ENCODE results near the gene LCE1E. TPM values are rescaled to one million over a fixed set of nuclear protein-coding genes. Genes with fewer than 3 reads are reported as not detected.

Gene LCE1E
- total RNA-seq, 1 donor from 2014 or later, result not detected

- DNase-seq (ENCODE audit: low spot score) (no peak), ATAC-seq (no peak)
- intact Hi-C loops (cut with DNase I), result no loop called here
These were observed 11.2 kb upstream of the LCE1E start, which contains the start of gene LCE1F for GRCh38 chr1:152774875-152775274. Gene LCE1F (plus strand): TSS chr1:152775140. CDS start chr1:152776372, 1,232 bp downstream.

- ATAC-seq (no peak), DNase-seq (ENCODE audit: low spot score) (no peak)
- intact Hi-C loops (cut with DNase I), result no loop called here
These were observed 9.7 kb upstream of the LCE1E start for GRCh38 chr1:152776361-152776760.

- ATAC-seq (no peak), DNase-seq (ENCODE audit: low spot score) (no peak)
- intact Hi-C loops (cut with DNase I), result no loop called here
These were observed 8.4 kb upstream of the LCE1E start for GRCh38 chr1:152777510-152778137.

GRCh38 chr1:152783095-152783494 is 3.0 kb upstream of the LCE1E start:
- ATAC-seq, result no peak
- intact Hi-C loops (cut with DNase I), result no loop called here
- DNase-seq (ENCODE audit: low spot score), result no peak

- ATAC-seq (no peak), DNase-seq (ENCODE audit: low spot score) (no peak)
- intact Hi-C loops (cut with DNase I), result no loop called here
These were observed 9.6 kb downstream of the LCE1E start for GRCh38 chr1:152795686-152796085.

- intact Hi-C loops (cut with DNase I), result no loop called here
- ATAC-seq (no peak), DNase-seq (ENCODE audit: low spot score) (no peak)
These were observed 10.4 kb downstream of the LCE1E start, which contains the start of gene LCE1D for GRCh38 chr1:152796421-152796820. Gene LCE1D (plus strand): TSS chr1:152796721. CDS start chr1:152797795, 1,074 bp downstream.

GRCh38 chr1:152801333-152801732 is 15.3 kb downstream of the LCE1E start:
- intact Hi-C loops (cut with DNase I), result no loop called here
- ATAC-seq (no peak), DNase-seq (ENCODE audit: low spot score) (no peak)

GRCh38 chr1:152806576-152806975 is 20.5 kb downstream of the LCE1E start, which contains the start of gene LCE1C:
Gene LCE1C (minus strand): TSS chr1:152806651. CDS start chr1:152805478, 1,173 bp downstream.
- DNase-seq (ENCODE audit: low spot score), result no peak
- ATAC-seq, result no peak
- intact Hi-C loops (cut with DNase I), result no loop called here

GRCh38 chr1:152811050-152811449 is 25.0 kb downstream of the LCE1E start:
- DNase-seq (ENCODE audit: low spot score) (no peak), ATAC-seq (no peak)
- intact Hi-C loops (cut with DNase I), result no loop called here

GRCh38 chr1:152811671-152812070 is 25.6 kb downstream of the LCE1E start, which contains the start of gene LCE1B:
Gene LCE1B (plus strand): TSS chr1:152811971. CDS start chr1:152812447, 476 bp downstream.
- intact Hi-C loops (cut with DNase I), result no loop called here
- no peak for DNase-seq (ENCODE audit: low spot score)
- no peak for ATAC-seq

GRCh38 chr1:152817309-152817708 is 31.3 kb downstream of the LCE1E start:
- ATAC-seq (no peak), DNase-seq (ENCODE audit: low spot score) (no peak)
- intact Hi-C loops (cut with DNase I), result no loop called here

- DNase-seq (ENCODE audit: low spot score) (no peak), ATAC-seq (no peak)
- intact Hi-C loops (cut with DNase I), result no loop called here
These were observed 37.2 kb downstream of the LCE1E start for GRCh38 chr1:152823294-152823693.

GRCh38 chr1:152824964-152825363 is 38.9 kb downstream of the LCE1E start:
- ATAC-seq, result no peak
- intact Hi-C loops (cut with DNase I), result no loop called here

GRCh38 chr1:152827173-152827572 is 41.1 kb downstream of the LCE1E start, which contains the start of gene LCE1A:
Gene LCE1A (plus strand): TSS chr1:152827473. CDS start chr1:152827473, 0 bp downstream.
- intact Hi-C loops (cut with DNase I), result no loop called here
- DNase-seq (ENCODE audit: low spot score), result no peak
- no peak for ATAC-seq

More at GRCh38 chr1:152824964-152825363, 38.9 kb downstream of the LCE1E start:
- DNase-seq (ENCODE audit: low spot score), result no peak

GRCh38 chr1:152836870-152837269 is 50.8 kb downstream of the LCE1E start:
- DNase-seq (ENCODE audit: low spot score), result no peak
- intact Hi-C loops (cut with DNase I), result no loop called here
- no peak for ATAC-seq

Other genes with a start within 250 kb of the LCE1E start
- not detected for gene LCE3E, start 219.5 kb upstream of the LCE1E start, total RNA-seq
- not detected for gene LCE3D, start 205.7 kb upstream of the LCE1E start, total RNA-seq
- gene LCE3C, start 186.0 kb upstream of the LCE1E start, total RNA-seq, result not detected
- gene LCE3B, start 172.4 kb upstream of the LCE1E start, total RNA-seq, result not detected
- gene LCE3A, start 163.2 kb upstream of the LCE1E start, total RNA-seq, result not detected
- gene LCE2D, start 122.9 kb upstream of the LCE1E start, total RNA-seq, result not detected
- not detected for gene LCE2C, start 111.0 kb upstream of the LCE1E start, total RNA-seq
- not detected for gene LCE2B, start 100.1 kb upstream of the LCE1E start, total RNA-seq
- gene LCE2A, start 87.9 kb upstream of the LCE1E start, total RNA-seq, result not detected
- not detected for gene LCE4A, start 78.1 kb upstream of the LCE1E start, total RNA-seq
- not detected for gene KPRP, start 28.2 kb upstream of the LCE1E start, total RNA-seq
- gene LCE1F, start 11.1 kb upstream of the LCE1E start, total RNA-seq, result not detected
- not detected for gene LCE1D, start 10.5 kb downstream of the LCE1E start, total RNA-seq
- not detected for gene LCE1C, start 20.4 kb downstream of the LCE1E start, total RNA-seq
- not detected for gene LCE1B, start 25.7 kb downstream of the LCE1E start, total RNA-seq
- not detected for gene LCE1A, start 41.2 kb downstream of the LCE1E start, total RNA-seq
- not detected for gene LCE6A, start 56.6 kb downstream of the LCE1E start, total RNA-seq
- not detected for gene LCE7A, start 73.7 kb downstream of the LCE1E start, total RNA-seq
- gene SMCP, start 92.1 kb downstream of the LCE1E start, total RNA-seq, result not detected
- gene IVL, start 122.3 kb downstream of the LCE1E start, total RNA-seq, result not detected
- gene SPRR5, start 160.9 kb downstream of the LCE1E start, total RNA-seq, result not detected
- gene SPRR4, start 184.4 kb downstream of the LCE1E start, total RNA-seq, result not detected
- not detected for gene SPRR1A, start 197.8 kb downstream of the LCE1E start, total RNA-seq
- 0.45 TPM for gene SPRR3, start 215.5 kb downstream of the LCE1E start, total RNA-seq
- not detected for gene SPRR1B, start 244.9 kb downstream of the LCE1E start, total RNA-seq